GM12872 (cell line): Measurements from ENCODE around the gene TXNDC9.

Source experiments
- CTCF ChIP-seq: IDR thresholded peaks from 3 replicates; pipeline ENCODE4 v1.5.1; 2011; ENCODE audit warnings: low read depth, mild to moderate bottlenecking, low read length, moderate library complexity; ENCODE audit not compliant: insufficient read depth

TXNDC9 gene

GRCh38 chr2:99297994-99298393, 38.1 kb downstream of the TXNDC9 start:
- TF ChIP-seq CTCF = no peak

- no peak for TF ChIP-seq CTCF
Observed at GRCh38 chr2:99285526-99285925, 50.6 kb downstream of the TXNDC9 start.

- TF ChIP-seq CTCF = no peak
Observed at GRCh38 chr2:99279969-99280695, 56.0 kb downstream of the TXNDC9 start.

DNA sequence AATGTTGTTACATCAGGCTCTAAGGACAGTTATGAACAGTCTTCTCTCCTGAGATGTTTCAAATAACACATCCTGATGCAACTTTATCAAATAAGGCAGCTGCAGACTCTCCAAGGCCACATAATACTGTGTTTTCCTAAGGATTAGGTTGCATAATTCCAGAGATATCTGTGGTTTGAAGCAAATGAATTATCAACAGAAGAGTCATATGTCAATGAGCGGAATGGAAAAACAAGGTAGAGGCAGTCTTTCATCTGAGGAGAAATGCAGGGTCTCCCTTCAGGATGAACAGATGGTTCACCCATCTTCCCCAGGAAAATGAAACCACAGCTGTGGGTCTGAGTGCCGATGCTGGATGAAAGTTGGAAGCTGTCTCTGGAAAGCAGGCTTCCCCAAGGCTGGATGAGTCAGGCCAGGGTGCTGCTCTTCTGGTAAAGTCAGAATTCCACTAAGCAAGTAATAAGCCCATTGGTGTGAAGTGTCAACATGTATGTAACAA, 57.3 kb downstream of the TXNDC9 start:
- TF ChIP-seq CTCF = no peak

- no peak for TF ChIP-seq CTCF
Observed at GRCh38 chr2:99275882-99276281, 60.3 kb downstream of the TXNDC9 start.
